Smooth muscle cell (in vitro differentiated cells): ENCODE data around the gene CACNB3. TPM values are rescaled to one million over a fixed set of nuclear protein-coding genes. Genes with fewer than 3 reads are reported as not detected.
A peak's percentile ranks its signal among the peaks of the same experiment; 100 is the strongest.

ENCODE experiments used
- DNase-seq: peaks from one replicate; lab custom pipeline; 2025; ENCODE audit not compliant: unreplicated experiment; lab: John Stamatoyannopoulos, UW
- H2AFZ ChIP-seq: fragments of 200-600 bp; sonication (generic); 2 replicates; pipeline ENCODE4 v1.6.0; 2016; ENCODE audit warnings: antibody characterized with exemption, low read depth, mild to moderate bottlenecking
- H3F3A ChIP-seq: fragments of 200-600 bp; sonication (generic); 2 replicates; pipeline ENCODE4 v1.6.0; 2017; ENCODE audit warnings: antibody characterized with exemption, low read depth
- H3K27ac ChIP-seq: fragments of 200-600 bp; sonication (generic); 2 replicates; pipeline ENCODE4 v1.5.1; 2016; ENCODE audit warnings: low read depth, mild to moderate bottlenecking
- H3K27me3 ChIP-seq: fragments of 200-600 bp; sonication (generic); 2 replicates; pipeline ENCODE4 v1.6.1; 2016; ENCODE audit warnings: low read depth, mild to moderate bottlenecking
- H3K36me3 ChIP-seq: fragments of 200-600 bp; sonication (generic); 2 replicates; pipeline ENCODE4 v1.5.1; 2016; ENCODE audit warnings: low read depth
- H3K4me1 ChIP-seq: fragments of 200-600 bp; sonication (generic); 2 replicates; pipeline ENCODE4 v1.5.1; 2016; ENCODE audit warnings: low read depth
- H3K4me2 ChIP-seq: fragments of 200-600 bp; sonication (generic); 2 replicates; pipeline ENCODE4 v1.6.0; 2016; ENCODE audit warnings: mild to moderate bottlenecking
- H3K4me3 ChIP-seq: fragments of 200-600 bp; sonication (generic); 2 replicates; pipeline ENCODE4 v1.5.1; 2016; ENCODE audit warnings: mild to moderate bottlenecking
- H3K79me2 ChIP-seq: fragments of 200-600 bp; sonication (generic); 2 replicates; pipeline ENCODE4 v1.6.0; 2016; ENCODE audit warnings: low read depth, mild to moderate bottlenecking
- H3K9ac ChIP-seq: fragments of 200-600 bp; sonication (generic); 2 replicates; pipeline ENCODE4 v1.6.0; 2016; ENCODE audit warnings: low read depth
- H3K9me3 ChIP-seq: fragments of 200-600 bp; sonication (generic); replicated peaks from 2 replicates; pipeline ENCODE4 v1.5.1; 2016; ENCODE audit warnings: low read depth
- H4K20me1 ChIP-seq: fragments of 200-600 bp; sonication (generic); 2 replicates; pipeline ENCODE4 v1.6.0; 2016; ENCODE audit warnings: low read depth
- WGBS: methylation state at CpG from one replicate; pipeline ENCODE4 v1.1.7; 2016; ENCODE audit warnings: low lambda C conversion rate; 5-methylcytosine and 5-hydroxymethylcytosine counted together
- polyA plus RNA-seq: library from polyadenylated mRNA; unstranded; fragments of >200 nt; fragmentation: Nextera tagmentation; extraction: Ambion mirVana; gene quantifications from 2 replicates; pipeline ENCODE4 v1.2.1, GENCODE V29; 2016
- total RNA-seq: library from RNA; depleted of rRNA; stranded (reverse); fragments of >200 nt; gene quantifications from 2 replicates; pipeline ENCODE4 v1.2.3, GENCODE V29; 2014
- TF ChIP-seq, protein P1 (sequence below): fragments of 200-600 bp; sonication (generic); IDR thresholded peaks from 2 replicates; pipeline ENCODE4 v1.5.1; 2017; ENCODE audit warnings: borderline replicate concordance, mild to moderate bottlenecking, antibody characterized with exemption; ENCODE audit not compliant: insufficient read depth, poor library complexity, severe bottlenecking

The CACNB3 gene
- total and polyA plus RNA-seq, 2 experiments from 2014 or later: 18.5 to 21.7 TPM

DNA sequence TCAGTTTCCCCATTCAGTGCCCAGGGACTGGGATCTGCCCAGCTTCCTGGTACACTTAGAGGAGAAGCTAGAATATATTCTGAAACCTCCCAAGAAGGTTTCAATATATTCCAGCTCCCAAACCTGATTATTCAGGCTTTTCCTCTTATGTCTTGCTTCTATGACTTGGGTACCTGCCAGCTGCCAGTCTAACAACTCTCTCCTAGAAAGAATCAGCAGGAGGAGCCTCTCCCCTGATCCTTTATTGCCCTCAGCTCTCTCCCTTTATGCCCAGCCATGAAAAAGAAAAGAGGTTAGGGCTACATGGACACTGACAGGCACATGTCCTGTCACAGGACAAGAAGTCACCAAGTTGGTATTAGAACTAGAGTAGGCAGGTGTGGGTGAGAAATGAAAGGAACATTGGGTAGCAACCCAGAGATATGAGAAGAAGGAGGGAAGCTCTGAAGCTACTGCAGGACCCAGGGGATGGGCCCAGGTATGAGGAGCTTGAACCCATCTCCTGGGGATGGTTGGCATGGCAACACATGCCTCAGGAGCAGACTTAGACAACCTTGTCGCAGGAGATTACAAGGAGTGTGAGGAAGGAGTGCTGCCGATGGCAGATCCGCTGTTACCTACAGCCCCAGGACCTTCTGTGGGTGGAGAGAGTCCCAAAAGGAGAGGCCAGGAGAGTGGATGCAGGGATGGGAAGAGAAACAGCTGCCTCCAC, 2.0 kb upstream of the CACNB3 start:
- Histone ChIP-seq H3K4me2 (peak overlapping the region; percentile 97), H2AFZ (no peak overlapping the region), H3F3A (peaks cover 10% of the 10 kb centered on the region), H3K36me3 (no peaks in the 10 kb centered on the region), H3K4me1 (peaks cover 36% of the 10 kb centered on the region), H3K9me3 (no peaks in the 10 kb centered on the region), H3K27me3 (no peaks in the 10 kb centered on the region), H4K20me1 (no peaks in the 10 kb centered on the region), H3K4me3 (peak overlapping the region; percentile 89), H3K79me2 (no peaks in the 10 kb centered on the region), H3K27ac (no peak overlapping the region), H3K9ac (no peak overlapping the region)
- no peak for DNase-seq
- 83% methylated on average over 3 of the region's 3 CpGs for WGBS
- TF ChIP-seq, protein P1, sequence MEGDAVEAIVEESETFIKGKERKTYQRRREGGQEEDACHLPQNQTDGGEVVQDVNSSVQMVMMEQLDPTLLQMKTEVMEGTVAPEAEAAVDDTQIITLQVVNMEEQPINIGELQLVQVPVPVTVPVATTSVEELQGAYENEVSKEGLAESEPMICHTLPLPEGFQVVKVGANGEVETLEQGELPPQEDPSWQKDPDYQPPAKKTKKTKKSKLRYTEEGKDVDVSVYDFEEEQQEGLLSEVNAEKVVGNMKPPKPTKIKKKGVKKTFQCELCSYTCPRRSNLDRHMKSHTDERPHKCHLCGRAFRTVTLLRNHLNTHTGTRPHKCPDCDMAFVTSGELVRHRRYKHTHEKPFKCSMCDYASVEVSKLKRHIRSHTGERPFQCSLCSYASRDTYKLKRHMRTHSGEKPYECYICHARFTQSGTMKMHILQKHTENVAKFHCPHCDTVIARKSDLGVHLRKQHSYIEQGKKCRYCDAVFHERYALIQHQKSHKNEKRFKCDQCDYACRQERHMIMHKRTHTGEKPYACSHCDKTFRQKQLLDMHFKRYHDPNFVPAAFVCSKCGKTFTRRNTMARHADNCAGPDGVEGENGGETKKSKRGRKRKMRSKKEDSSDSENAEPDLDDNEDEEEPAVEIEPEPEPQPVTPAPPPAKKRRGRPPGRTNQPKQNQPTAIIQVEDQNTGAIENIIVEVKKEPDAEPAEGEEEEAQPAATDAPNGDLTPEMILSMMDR: no peak

- Histone ChIP-seq H3K4me1 (peaks cover 25% of the 10 kb centered on the region), H3K27ac (no peak overlapping the region), H3K4me3 (peak overlapping the region; percentile 87), H3K9me3 (no peaks in the 10 kb centered on the region), H3K9ac (peak overlapping the region; percentile 56), H3K4me2 (peak overlapping the region; percentile 96), H2AFZ (no peak overlapping the region), H4K20me1 (peaks cover 13% of the 10 kb centered on the region), H3K36me3 (no peaks in the 10 kb centered on the region), H3F3A (no peaks in the 10 kb centered on the region), H3K79me2 (no peaks in the 10 kb centered on the region), H3K27me3 (no peaks in the 10 kb centered on the region)
- 23% methylated on average over 21 of the region's 37 CpGs for WGBS
- TF ChIP-seq, protein P1: no peak
- DNase-seq: no peak
Measured at GRCh38 chr12:48818831-48819590, 715 bp downstream of the CACNB3 start.

DNA sequence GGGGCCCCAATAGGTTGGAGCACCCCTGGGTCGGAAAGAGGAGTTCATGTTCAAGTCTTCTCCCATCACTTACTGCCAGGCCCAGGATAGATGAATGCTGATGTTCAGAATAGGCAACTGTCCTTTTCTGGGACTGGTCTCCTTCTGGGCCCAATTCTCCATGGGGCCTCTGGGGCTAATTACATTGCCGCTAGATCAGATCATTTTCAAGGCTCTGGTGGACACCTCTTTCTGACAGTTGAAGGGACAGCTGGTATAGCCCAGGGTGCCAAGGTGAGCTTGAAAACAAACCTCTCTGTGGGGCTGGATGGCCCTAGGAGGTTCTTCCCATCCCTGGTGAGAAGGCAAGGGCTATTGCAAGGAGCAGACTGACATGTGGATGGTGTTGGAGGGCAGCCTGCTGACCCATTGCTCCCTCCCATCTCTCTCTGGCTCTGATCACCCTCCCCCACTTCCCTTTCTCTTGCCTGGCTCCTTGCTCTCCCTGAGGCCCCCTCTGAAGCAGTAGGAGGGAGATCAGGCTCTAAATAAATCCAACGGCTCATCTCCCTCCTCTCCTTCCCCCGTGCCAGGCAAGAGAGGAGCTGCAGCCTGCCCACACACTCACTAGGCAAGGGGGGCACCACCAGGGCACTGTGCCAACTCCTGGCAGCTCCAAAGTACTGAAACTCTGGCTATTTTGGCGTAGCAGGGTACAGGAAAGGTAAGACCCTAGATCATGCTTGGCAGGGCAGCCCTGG, 1.9 kb downstream of the CACNB3 start:
- peaks cover 25% of the 10 kb centered on the region for H3K4me1 ChIP-seq
- no peaks in the 10 kb centered on the region for H3K27me3 ChIP-seq
- WGBS: 78% methylated on average over 5 of the region's 5 CpGs

More for the DNA sequence above, 1.9 kb downstream of the CACNB3 start:
- no peaks in the 10 kb centered on the region for H3K79me2 ChIP-seq
- H3F3A ChIP-seq: no peaks in the 10 kb centered on the region
- TF ChIP-seq, protein P1: no peak
- H3K36me3 ChIP-seq: no peaks in the 10 kb centered on the region
- H3K9me3 ChIP-seq: no peaks in the 10 kb centered on the region
- H3K9ac ChIP-seq: no peak overlapping the region
- H3K4me2 ChIP-seq: peak overlapping the region; percentile 96
- no peak overlapping the region for H2AFZ ChIP-seq
- peaks cover 13% of the 10 kb centered on the region for H4K20me1 ChIP-seq
- H3K4me3 ChIP-seq: no peak overlapping the region
- no peak overlapping the region for H3K27ac ChIP-seq
- no peak for DNase-seq
